Hepatocyte (in vitro differentiated cells): ENCODE measurements around the gene TIMMDC1. TPM values are rescaled to one million over a fixed set of nuclear protein-coding genes. Genes with fewer than 3 reads are reported as not detected.
A peak's percentile ranks its signal among the peaks of the same experiment; 100 is the strongest.

Source experiments
- DNase-seq: peaks from one replicate; pipeline ENCODE4 v3.0.0-alpha.2; 2016; ENCODE audit warnings: low spot score
- H2AFZ ChIP-seq: fragments of 200-600 bp; sonication (generic); 2 replicates; pipeline ENCODE4 v1.6.0; 2016; ENCODE audit warnings: antibody characterized with exemption, mild to moderate bottlenecking
- H3K27ac ChIP-seq: fragments of 200-600 bp; sonication (generic); 2 replicates; pipeline ENCODE4 v1.5.1; 2016; ENCODE audit warnings: mild to moderate bottlenecking
- H3K27me3 ChIP-seq: fragments of 200-600 bp; sonication (generic); 2 replicates; pipeline ENCODE4 v1.6.1; 2016
- H3K36me3 ChIP-seq: fragments of 200-600 bp; sonication (generic); replicated peaks from 2 replicates; pipeline ENCODE4 v1.5.1; 2016; ENCODE audit warnings: low read depth; ENCODE audit not compliant: insufficient read depth
- H3K4me1 ChIP-seq: fragments of 200-600 bp; sonication (generic); 2 replicates; pipeline ENCODE4 v1.5.1; 2016; ENCODE audit warnings: mild to moderate bottlenecking, moderate library complexity; ENCODE audit not compliant: insufficient read depth
- H3K4me2 ChIP-seq: fragments of 200-600 bp; sonication (generic); 2 replicates; pipeline ENCODE4 v1.6.0; 2016
- H3K4me3 ChIP-seq: fragments of 200-600 bp; sonication (generic); 2 replicates; pipeline ENCODE4 v1.5.1; 2016; ENCODE audit warnings: mild to moderate bottlenecking
- H3K79me2 ChIP-seq: fragments of 200-600 bp; sonication (generic); 2 replicates; pipeline ENCODE4 v1.6.0; 2017; ENCODE audit warnings: mild to moderate bottlenecking
- H3K9me2 ChIP-seq: fragments of 200-600 bp; sonication (generic); replicated peaks from 2 replicates; pipeline ENCODE4 v1.6.0; 2017; ENCODE audit warnings: mild to moderate bottlenecking; ENCODE audit not compliant: insufficient read depth
- H3K9me3 ChIP-seq: fragments of 200-600 bp; sonication (generic); 2 replicates; pipeline ENCODE4 v1.5.1; 2016; ENCODE audit warnings: low read depth, mild to moderate bottlenecking
- H4K20me1 ChIP-seq: fragments of 200-600 bp; sonication (generic); 2 replicates; pipeline ENCODE4 v1.6.0; 2016; ENCODE audit warnings: mild to moderate bottlenecking; ENCODE audit not compliant: insufficient read depth, poor library complexity, severe bottlenecking
- EZH2 ChIP-seq: fragments of 200-600 bp; sonication (generic); IDR thresholded peaks from 2 replicates; pipeline ENCODE4 v1.6.1; 2016; ENCODE audit warnings: antibody characterized with exemption, mild to moderate bottlenecking, borderline replicate concordance
- EZH2phosphoT487 ChIP-seq: fragments of 200-600 bp; sonication (generic); IDR thresholded peaks from one replicate; pipeline ENCODE4 v1.6.1; 2018; ENCODE audit warnings: antibody characterized with exemption, mild to moderate bottlenecking, low read depth, moderate library complexity; ENCODE audit not compliant: unreplicated experiment, severe bottlenecking
- WGBS: methylation state at CpG from one replicate; pipeline ENCODE4 v1.1.6; 2016; ENCODE audit warnings: low lambda C conversion rate; ENCODE audit errors: missing lambda C conversion rate; 5-methylcytosine and 5-hydroxymethylcytosine counted together
- polyA plus RNA-seq: library from polyadenylated mRNA; unstranded; fragments of >200 nt; fragmentation: Nextera tagmentation; extraction: Ambion mirVana; gene quantifications from 2 replicates; pipeline ENCODE4 v1.2.1, GENCODE V29; 2016
- total RNA-seq: library from RNA; depleted of rRNA; stranded (reverse); fragments of >200 nt; gene quantifications from 2 replicates; pipeline ENCODE4 v1.2.3, GENCODE V29; 2014
- TF ChIP-seq, protein P1 (sequence below): fragments of 200-600 bp; sonication (generic); IDR thresholded peaks from 2 replicates; pipeline ENCODE4 v1.5.1; 2016; ENCODE audit warnings: antibody characterized with exemption, mild to moderate bottlenecking; ENCODE audit not compliant: poor library complexity

Gene TIMMDC1, protein sequence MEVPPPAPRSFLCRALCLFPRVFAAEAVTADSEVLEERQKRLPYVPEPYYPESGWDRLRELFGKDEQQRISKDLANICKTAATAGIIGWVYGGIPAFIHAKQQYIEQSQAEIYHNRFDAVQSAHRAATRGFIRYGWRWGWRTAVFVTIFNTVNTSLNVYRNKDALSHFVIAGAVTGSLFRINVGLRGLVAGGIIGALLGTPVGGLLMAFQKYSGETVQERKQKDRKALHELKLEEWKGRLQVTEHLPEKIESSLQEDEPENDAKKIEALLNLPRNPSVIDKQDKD
- total RNA-seq, result 47.8 and 52.7 TPM in 2 replicates
- 140 and 155 TPM in 2 replicates for polyA plus RNA-seq

DNA sequence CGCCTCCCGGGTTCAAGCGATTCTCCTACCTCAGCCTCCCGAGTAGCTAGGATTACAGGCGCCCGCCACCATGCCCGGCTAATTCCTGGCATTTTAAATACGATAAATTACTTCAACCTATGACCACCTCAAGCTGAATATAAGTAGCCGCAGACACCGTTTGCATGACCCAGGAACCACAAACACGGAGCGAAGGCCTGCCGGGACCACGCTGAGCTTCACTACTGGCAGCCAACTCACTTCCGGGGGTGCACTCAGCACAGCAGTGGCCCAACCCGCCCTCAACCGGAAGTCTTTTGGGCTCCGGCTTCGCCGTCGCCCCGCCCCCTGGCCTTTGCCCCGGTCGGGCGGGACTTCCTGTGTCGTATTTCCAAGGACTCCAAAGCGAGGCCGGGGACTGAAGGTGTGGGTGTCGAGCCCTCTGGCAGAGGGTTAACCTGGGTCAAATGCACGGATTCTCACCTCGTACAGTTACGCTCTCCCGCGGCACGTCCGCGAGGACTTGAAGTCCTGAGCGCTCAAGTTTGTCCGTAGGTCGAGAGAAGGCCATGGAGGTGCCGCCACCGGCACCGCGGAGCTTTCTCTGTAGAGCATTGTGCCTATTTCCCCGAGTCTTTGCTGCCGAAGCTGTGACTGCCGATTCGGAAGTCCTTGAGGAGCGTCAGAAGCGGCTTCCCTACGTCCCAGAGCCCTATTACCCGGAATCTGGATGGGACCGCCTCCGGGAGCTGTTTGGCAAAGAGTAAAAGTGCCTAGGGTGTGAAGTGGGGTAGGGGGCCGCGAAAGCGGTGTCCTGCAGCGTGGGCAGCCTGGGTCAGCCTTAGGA, at the start of gene TIMMDC1:
Gene TIMMDC1 (plus strand): TSS at position 362 of the 826 bp plus-strand sequence. CDS start 187 bp downstream, at position 549.
- peak within 1 kb of the TSS; percentile 94 for H2AFZ ChIP-seq

DNA sequence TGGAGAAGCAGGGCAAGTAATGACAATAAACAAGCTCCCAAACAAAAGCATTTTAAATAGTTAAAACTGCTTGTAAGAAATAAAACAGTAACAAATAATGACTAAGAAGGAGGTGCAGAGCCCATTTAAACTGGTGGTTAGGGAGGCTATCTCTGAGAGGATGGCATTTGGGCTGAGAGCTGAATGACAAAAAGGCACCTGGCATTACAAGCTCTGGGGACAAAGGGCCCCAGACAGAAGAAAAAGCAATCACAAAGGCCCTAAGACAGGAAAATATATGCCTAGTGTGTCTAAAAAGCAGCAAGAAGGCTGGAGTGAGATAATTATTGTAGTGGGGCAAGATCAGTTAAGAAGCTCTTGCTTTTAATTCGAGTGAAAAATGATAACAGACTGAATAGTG, 44.5 kb upstream of the TIMMDC1 start:
- Histone ChIP-seq H3K4me1 (no peaks in the 10 kb centered on the region), H3K9me3 (no peaks in the 10 kb centered on the region), H3K27me3 (no peaks in the 10 kb centered on the region), H3K4me2 (no peak overlapping the region), H4K20me1 (no peaks in the 10 kb centered on the region), H3K27ac (no peak overlapping the region), H3K79me2 (peaks cover 51% of the 10 kb centered on the region), H3K36me3 (no peaks in the 10 kb centered on the region), H3K4me3 (no peak overlapping the region), H2AFZ (no peak overlapping the region), H3K9me2 (no peaks in the 10 kb centered on the region)
- DNase-seq, result no peak
- TF ChIP-seq EZH2phosphoT487 (no peak), EZH2 (no peak)
- TF ChIP-seq, protein P1, sequence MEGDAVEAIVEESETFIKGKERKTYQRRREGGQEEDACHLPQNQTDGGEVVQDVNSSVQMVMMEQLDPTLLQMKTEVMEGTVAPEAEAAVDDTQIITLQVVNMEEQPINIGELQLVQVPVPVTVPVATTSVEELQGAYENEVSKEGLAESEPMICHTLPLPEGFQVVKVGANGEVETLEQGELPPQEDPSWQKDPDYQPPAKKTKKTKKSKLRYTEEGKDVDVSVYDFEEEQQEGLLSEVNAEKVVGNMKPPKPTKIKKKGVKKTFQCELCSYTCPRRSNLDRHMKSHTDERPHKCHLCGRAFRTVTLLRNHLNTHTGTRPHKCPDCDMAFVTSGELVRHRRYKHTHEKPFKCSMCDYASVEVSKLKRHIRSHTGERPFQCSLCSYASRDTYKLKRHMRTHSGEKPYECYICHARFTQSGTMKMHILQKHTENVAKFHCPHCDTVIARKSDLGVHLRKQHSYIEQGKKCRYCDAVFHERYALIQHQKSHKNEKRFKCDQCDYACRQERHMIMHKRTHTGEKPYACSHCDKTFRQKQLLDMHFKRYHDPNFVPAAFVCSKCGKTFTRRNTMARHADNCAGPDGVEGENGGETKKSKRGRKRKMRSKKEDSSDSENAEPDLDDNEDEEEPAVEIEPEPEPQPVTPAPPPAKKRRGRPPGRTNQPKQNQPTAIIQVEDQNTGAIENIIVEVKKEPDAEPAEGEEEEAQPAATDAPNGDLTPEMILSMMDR, result no peak
- WGBS, result 96% methylated on average over 1 of the region's 1 CpG

More for the DNA sequence above, at the start of gene TIMMDC1:
- Histone ChIP-seq H3K27ac (peak within 1 kb of the TSS; percentile 98), H3K79me2 (peaks cover 38% of the 10 kb centered on the region), H4K20me1 (no peaks in the 10 kb centered on the region), H3K27me3 (no peaks in the 10 kb centered on the region), H3K36me3 (no peaks in the 10 kb centered on the region), H3K4me1 (peaks cover 24% of the 10 kb centered on the region), H3K9me3 (no peaks in the 10 kb centered on the region), H3K9me2 (no peaks in the 10 kb centered on the region), H3K4me2 (peak within 1 kb of the TSS; percentile 90), H3K4me3 (peak within 1 kb of the TSS; percentile 68)
- no peak for TF ChIP-seq EZH2phosphoT487
- TF ChIP-seq, protein P1, result no peak
- TF ChIP-seq EZH2, result no peak
- peak; percentile 98 for DNase-seq
- under 1% methylated on average over 58 of the region's 58 CpGs for WGBS

DNA sequence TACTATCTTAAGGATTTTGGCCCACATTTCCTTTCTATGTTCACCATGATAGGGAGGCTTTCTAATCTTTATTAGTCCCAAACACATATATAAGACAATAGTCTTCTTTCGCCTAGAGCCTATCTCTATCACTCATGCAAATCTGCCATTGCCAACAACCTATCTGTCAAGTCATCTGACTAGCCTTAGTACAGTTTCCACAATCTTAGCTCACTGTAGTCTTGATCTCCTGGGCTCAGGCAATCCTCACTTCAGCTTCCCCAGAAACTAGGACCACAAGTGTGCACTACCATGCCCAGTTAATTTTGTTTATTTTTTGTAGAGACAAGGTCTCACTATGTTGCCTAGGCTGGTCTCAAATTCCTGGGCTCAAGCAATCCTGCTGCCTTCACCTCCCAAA, 41.9 kb upstream of the TIMMDC1 start:
- DNase-seq, result no peak
- Histone ChIP-seq H3K4me3 (no peak overlapping the region), H3K79me2 (peaks cover 60% of the 10 kb centered on the region), H2AFZ (no peak overlapping the region), H4K20me1 (peaks cover 4% of the 10 kb centered on the region), H3K9me3 (no peaks in the 10 kb centered on the region), H3K9me2 (no peaks in the 10 kb centered on the region), H3K4me1 (no peaks in the 10 kb centered on the region), H3K4me2 (no peak overlapping the region), H3K27me3 (no peaks in the 10 kb centered on the region), H3K36me3 (no peaks in the 10 kb centered on the region), H3K27ac (no peak overlapping the region)
- TF ChIP-seq EZH2phosphoT487, result no peak
- TF ChIP-seq, protein P1, result no peak
- no peak for TF ChIP-seq EZH2
- WGBS, result 100% methylated on average over 1 of the region's 1 CpG
